Heart left ventricle (tissue), 16 donors: ENCODE measurements around the gene ACAN. TPM values are rescaled to one million over a fixed set of nuclear protein-coding genes. Genes with fewer than 3 reads are reported as not detected.

Source experiments
- ATAC-seq, 4 donors: fragments of 200-7000 bp; cut with Tn5 transposase; one replicate each; pipeline ENCODE4 v1.9.1; 2020 to 2022; ENCODE audit warnings: moderate library complexity in 4 of 4, mild to moderate bottlenecking in 3 of 4, moderate number of reproducible peaks in 1 of 4
- DNase-seq, 5 donors: peaks; one replicate each; pipeline ENCODE4 v3.0.0-alpha.2; 2020
- H3K27ac ChIP-seq, 12 donors: fragments of 200-600 bp; sonication (generic) in 4 of 12; one replicate each; pipeline versions ENCODE4 v1.5.0 to v1.8.0; 2016 to 2022; ENCODE audit warnings: mild to moderate bottlenecking in 2 of 12
- H3K27me3 ChIP-seq, 9 donors: fragments of 200-600 bp; sonication (generic) in 2 of 9; one replicate each; pipeline versions ENCODE4 v1.5.1 to v1.8.0; 2016 to 2022; ENCODE audit warnings: mild to moderate bottlenecking in 3 of 9
- H3K36me3 ChIP-seq, 9 donors: fragments of 200-600 bp; sonication (generic) in 2 of 9; one replicate each; pipeline versions ENCODE4 v1.5.0 to v1.8.0; 2018 to 2022; ENCODE audit warnings: mild to moderate bottlenecking in 2 of 9
- H3K4me1 ChIP-seq, 12 donors: fragments of 200-600 bp; sonication (generic) in 4 of 12; one replicate each; pipeline versions ENCODE4 v1.5.0 to v1.8.0; 2016 to 2022; ENCODE audit warnings: mild to moderate bottlenecking in 3 of 12
- H3K4me3 ChIP-seq, 12 donors: fragments of 200-600 bp; sonication (generic) in 4 of 12; one replicate each; pipeline versions ENCODE4 v1.5.0 to v1.8.0; 2017 to 2022; ENCODE audit warnings: mild to moderate bottlenecking in 9 of 12, moderate library complexity in 4 of 12
- H3K9me3 ChIP-seq, 12 donors: fragments of 200-600 bp; sonication (generic) in 4 of 12; one replicate each; pipeline versions ENCODE4 v1.5.0 to v1.8.0; 2016 to 2022; ENCODE audit warnings: mild to moderate bottlenecking in 1 of 12
- CTCF ChIP-seq, 12 donors: fragments of 200-600 bp; sonication (generic) in 4 of 12; IDR thresholded peaks; one replicate each; pipeline versions ENCODE4 v1.5.0 to v1.8.0; 2018 to 2022; ENCODE audit warnings: antibody characterized with exemption in 12 of 12, mild to moderate bottlenecking in 5 of 12
- POLR2A ChIP-seq, 2 donors: fragments of 450-650 bp; IDR thresholded peaks; one replicate each; pipeline ENCODE4 v1.6.1; 2017; ENCODE audit warnings: antibody characterized with exemption in 2 of 2, mild to moderate bottlenecking in 2 of 2, moderate library complexity in 2 of 2
- WGBS, 4 donors: extraction: QIAGEN DNeasy Blood & Tissue Kit in 2 of 4; methylation state at CpG; one replicate each; pipeline versions ENCODE4 v1.1.5 to v1.1.7; 2013 to 2018; 5-methylcytosine and 5-hydroxymethylcytosine counted together
- intact Hi-C, 10 donors: fragments of 100-400 bp; cut with DNase I; formaldehyde crosslinking; loops; one replicate each; pipeline versions ENCODE4 v1.11.1 to v1.14.2; 2022
- polyA plus RNA-seq, 2 donors: library from polyadenylated mRNA; stranded (reverse); fragments of 200-250 nt; gene quantifications; one replicate each; pipeline ENCODE4 v1.2.3, GENCODE V29; 2013
- total RNA-seq, 9 donors: library from RNA; depleted of rRNA in 2 of 9; stranded (reverse); fragments of >200 nt in 2 of 9; fragmentation: NEBNext Ultra II Directional in 3 of 9; extraction: Animal tissue kit (Norgen Biotek cat#: 25700) in 3 of 9; gene quantifications; one replicate each; pipeline versions ENCODE4 v1.1.0 to v1.2.4, GENCODE V29; 2016 to 2023
- donor health status: ischemic (EF 13 %, LVEDD 7.1; RV severe dilation, severe dysfunction).
- donor health status: healthy with polysubstance abuse.
- donor health status: DM: no; HTN: yes; CAD: no.
- donor health status: DM: no; HTN: no; CAD: no.
- donor health status: ischemic (EF 25% LVEDD 6.9; RV normal size, moderate dysfunction).
- donor health status: ischemic (EF 25% LVEDD 5.7; RV mildly dilated, moderate dysfunction).
- donor health status: healthy.
- donor health status: DM: yes; HTN: yes; CAD: no.
- donor health status: ischemic (EF 35%, LVEDD 5.7; RV mildly dilated, moderate dysfunction).
- donor health status: nonischemic (EF 11% LVEDD 7.7; RV severe dilation, severe dysfunction).
- donor health status: DM: yes; HTN: yes; CAD: no.
- donor health status: PGD.
- donor health status: ischemic (EF 29% LVEDD 5.4; RV normal size, mild dysfunction).
- donor health status: nonischemic (EF 23%, LVEDD 6.1; RV moderate dilation, normal function).

Gene ACAN
- total and polyA plus RNA-seq, 11 donors = 0.02 to 1.2 (median 0.17) TPM; not detected in 1

- DNase-seq (peak; percentile 84 to 92 (median 90)), ATAC-seq (peak; percentile 77 to 95 (median 88))
- H3K27me3 ChIP-seq = peaks cover 0 to 8% (median 0%) of the 10 kb centered on the region in 9 donors
- peak; percentile 47 to 88 (median 74) for TF ChIP-seq CTCF (IDR thresholded peaks at IDR 0.05)
- no peak for TF ChIP-seq POLR2A (IDR thresholded peaks at IDR 0.05)
- peak overlapping the region in 11 of 12 donors; percentile 68 to 87 (median 81) for H3K27ac ChIP-seq
- H3K4me1 ChIP-seq = peaks cover 5 to 72% (median 45%) of the 10 kb centered on the region in 12 donors
- peak overlapping the region in 4 of 12 donors; percentile 5 to 28 (median 11) for H3K4me3 ChIP-seq
- H3K36me3 ChIP-seq = peaks cover 0 to 42% (median 32%) of the 10 kb centered on the region in 9 donors
- no peaks in the 10 kb centered on the region for H3K9me3 ChIP-seq
- intact Hi-C loops = loop anchor here in 7 of 10 donors (5.0 to 10.0 kb wide), 6 partner anchors 243 to 280 kb away; partner anchors contain the start of gene AEN (in 4 of the 7)
- 22 to 41% (median 29%) methylated on average over 10 to 12 of the region's 12 CpGs for WGBS, 4 donors
Observed at GRCh38 chr15:88897456-88898194, 94.4 kb downstream of the ACAN start.

GRCh38 chr15:88898736-88899135 is 95.5 kb downstream of the ACAN start:
- WGBS, 4 donors = 86 to 90% (median 87%) methylated on average over 15 of the region's 15 CpGs
- intact Hi-C loops = loop anchor here in 7 of 10 donors (5.0 to 10.0 kb wide), 6 partner anchors 244 to 279 kb away; partner anchors contain the start of gene AEN (in 4 of the 7)
- DNase-seq (no peak), ATAC-seq (no peak)
- Histone ChIP-seq H3K36me3 (peaks cover 0 to 53% (median 43%) of the 10 kb centered on the region in 9 donors), H3K27ac (peak overlapping the region in 4 of 12 donors; percentile 17 to 82 (median 53)), H3K4me3 (no peak overlapping the region), H3K9me3 (no peaks in the 10 kb centered on the region), H3K27me3 (peaks cover 0 to 8% (median 0%) of the 10 kb centered on the region in 9 donors), H3K4me1 (peaks cover 5 to 80% (median 47%) of the 10 kb centered on the region in 12 donors)
- no peak for TF ChIP-seq CTCF (IDR thresholded peaks at IDR 0.05)
- TF ChIP-seq POLR2A (IDR thresholded peaks at IDR 0.05) = no peak

DNA sequence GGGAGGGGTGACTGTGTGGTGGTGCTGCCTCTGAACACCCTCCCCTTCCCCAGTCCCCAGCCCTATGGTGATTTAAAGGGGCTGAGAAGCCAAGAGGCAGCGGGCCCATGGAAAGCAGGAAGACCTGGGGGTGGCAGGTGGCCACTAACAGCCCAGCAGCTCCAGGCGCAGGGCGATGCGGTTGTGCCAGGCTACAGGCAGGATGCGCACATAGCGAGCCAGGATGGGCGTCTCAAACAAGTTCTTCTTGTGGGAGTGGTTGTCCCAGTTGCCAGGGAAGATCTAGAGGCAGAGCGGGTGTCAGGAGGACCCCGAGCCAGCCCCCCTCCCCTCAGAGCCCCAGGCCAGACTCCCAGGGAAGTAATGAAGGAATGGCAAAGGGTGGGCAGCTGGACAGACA is 96.0 kb downstream of the ACAN start:
- DNase-seq = no peak
- Histone ChIP-seq H3K9me3 (no peaks in the 10 kb centered on the region), H3K36me3 (peaks cover 0 to 58% (median 46%) of the 10 kb centered on the region in 9 donors), H3K4me1 (peaks cover 5 to 81% (median 48%) of the 10 kb centered on the region in 12 donors), H3K27me3 (peaks cover 0 to 8% (median 0%) of the 10 kb centered on the region in 9 donors), H3K4me3 (no peak overlapping the region), H3K27ac (peak overlapping the region in 2 of 12 donors; percentile 24 to 25)
- intact Hi-C loops = loop anchor here in 7 of 10 donors (5.0 to 10.0 kb wide), 6 partner anchors 244 to 278 kb away; partner anchors contain the start of gene AEN (in 4 of the 7)
- no peak for ATAC-seq
- 90 to 96% (median 94%) methylated on average over 9 of the region's 9 CpGs for WGBS, 4 donors
- TF ChIP-seq CTCF (IDR thresholded peaks at IDR 0.05) (no peak), POLR2A (IDR thresholded peaks at IDR 0.05) (no peak)
